Right renal pelvis (tissue), 4 donors: ENCODE data around the gene KCNG1. TPM values are rescaled to one million over a fixed set of nuclear protein-coding genes. Genes with fewer than 3 reads are reported as not detected.
"Not testable (repeated sequence)": the region's sequence is repeated elsewhere in the genome, so short reads cannot be mapped to it uniquely, and the experiment has no call there.

Source experiments
- DNase-seq, 4 donors: peaks; one replicate each; pipeline ENCODE4 v3.0.0-alpha.2; 2013; ENCODE audit warnings: low read depth in 4 of 4, low spot score in 3 of 4, missing footprints in 1 of 4
- polyA plus RNA-seq, 4 donors: library from polyadenylated mRNA; unstranded; fragments of 120-200 nt; gene quantifications; one replicate each; pipeline ENCODE4 v1.2.1, GENCODE V29; 2013; ENCODE audit not compliant: insufficient read length in 4 of 4

KCNG1 gene
- polyA plus RNA-seq, 4 donors: 4.2 to 6.8 (median 4.5) TPM

- DNase-seq: no peak
These were observed 30.0 kb downstream of the KCNG1 start for GRCh38 chr20:50992733-50993457.

GRCh38 chr20:50992336-50992732 lies 30.6 kb downstream of the KCNG1 start:
- DNase-seq: no peak

GRCh38 chr20:50991076-50991475 lies 31.8 kb downstream of the KCNG1 start:
- DNase-seq: no peak

GRCh38 chr20:50987493-50988210 lies 35.3 kb downstream of the KCNG1 start:
- peak; percentile 72 to 85 (median 78) for DNase-seq

- no peak for DNase-seq
These were observed 39.6 kb downstream of the KCNG1 start for GRCh38 chr20:50983321-50983720.

- DNase-seq: no peak
These were observed 40.5 kb downstream of the KCNG1 start for GRCh38 chr20:50982363-50982762.

DNA sequence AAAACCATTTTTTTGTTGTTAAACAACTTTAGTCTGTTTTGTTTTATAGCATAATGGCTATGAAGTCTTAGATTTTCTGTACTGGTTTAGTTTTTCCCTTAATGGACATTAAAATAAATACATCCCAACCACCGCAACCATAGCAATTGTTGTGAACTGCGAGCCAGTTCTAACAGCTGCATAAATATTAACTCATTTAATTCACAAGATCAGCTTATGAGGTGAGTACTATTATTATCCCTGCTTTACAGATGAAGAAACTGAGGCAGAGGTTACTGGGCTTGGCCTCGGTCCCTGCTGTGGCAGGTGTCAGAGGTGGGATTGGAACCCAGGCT lies 41.2 kb downstream of the KCNG1 start:
- DNase-seq: no peak

- DNase-seq: no peak
These were observed 41.8 kb downstream of the KCNG1 start for GRCh38 chr20:50980851-50981713.

- DNase-seq: no peak
These were observed 42.7 kb downstream of the KCNG1 start for GRCh38 chr20:50980071-50980681.

DNA sequence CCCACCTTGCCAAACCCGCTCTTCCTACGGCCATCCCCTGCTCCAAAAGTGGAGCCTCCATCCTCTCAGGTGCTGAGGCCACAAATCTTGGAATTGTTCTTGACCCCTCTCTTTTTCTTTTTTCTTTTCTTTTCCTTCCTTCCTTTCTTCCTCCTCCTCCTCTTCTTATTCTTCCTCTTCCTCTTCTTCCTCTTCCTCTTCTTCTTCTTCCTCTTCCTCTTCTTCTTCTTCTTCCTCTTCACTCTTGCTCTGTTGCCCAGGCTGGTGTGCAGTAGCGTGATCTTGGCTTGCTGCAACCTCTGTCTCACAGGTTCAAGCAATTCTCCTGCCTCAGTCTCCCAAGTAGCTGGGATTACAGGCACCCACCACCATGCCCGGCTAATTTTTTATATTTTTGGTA lies 44.4 kb downstream of the KCNG1 start:
- not testable (repeated sequence) for DNase-seq

- no peak for DNase-seq
These were observed 45.6 kb downstream of the KCNG1 start for GRCh38 chr20:50977066-50978021.

DNA sequence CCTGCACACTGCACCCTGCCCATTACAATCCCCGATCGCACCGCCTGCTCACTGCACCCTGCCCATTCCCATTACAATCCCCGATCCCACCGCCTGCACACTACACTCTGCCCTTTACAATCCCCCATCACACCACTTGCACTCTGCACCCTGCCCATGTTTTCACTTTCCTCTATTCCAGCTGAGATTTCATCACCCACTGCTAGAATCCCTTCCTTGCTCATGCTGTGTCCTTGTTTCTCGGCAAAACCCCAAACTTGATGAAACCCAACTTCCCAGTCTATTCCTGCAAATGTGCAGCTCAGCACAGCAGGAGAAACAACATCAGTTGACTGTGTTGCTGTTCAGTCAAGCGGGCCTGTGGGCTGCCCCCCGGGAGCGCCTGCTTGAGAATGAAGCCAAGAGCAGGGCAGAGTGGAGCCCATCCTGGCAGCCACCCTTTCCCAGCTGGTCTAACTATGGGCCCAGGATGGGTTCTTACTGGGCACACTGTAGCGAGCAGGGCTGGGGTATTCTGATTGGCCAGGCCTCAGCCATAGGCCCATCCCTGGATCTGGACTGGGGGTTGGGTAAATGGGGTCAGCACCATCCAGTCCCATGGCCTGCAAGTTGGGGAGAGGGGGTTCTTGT lies 47.1 kb downstream of the KCNG1 start:
- no peak for DNase-seq

DNA sequence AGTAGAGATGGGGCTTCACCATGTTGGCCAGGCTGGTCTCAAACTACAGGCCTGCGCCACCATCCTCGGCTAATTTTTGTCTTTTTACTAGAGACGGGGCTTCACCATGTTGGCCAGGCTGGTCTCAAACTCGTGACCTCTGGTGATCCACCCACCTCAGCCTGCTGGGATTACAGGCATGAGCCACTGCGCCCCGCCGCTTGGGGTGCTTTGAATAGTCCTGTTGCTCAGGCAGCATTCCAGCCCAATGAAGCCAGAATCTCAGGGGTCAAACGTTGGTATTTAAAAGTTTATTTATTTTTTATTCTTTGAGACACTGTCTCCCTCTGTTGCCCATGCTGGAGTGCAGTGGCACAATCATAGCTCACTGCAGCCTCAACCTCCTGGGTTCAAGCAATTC lies 53.0 kb downstream of the KCNG1 start:
- DNase-seq: no peak

DNA sequence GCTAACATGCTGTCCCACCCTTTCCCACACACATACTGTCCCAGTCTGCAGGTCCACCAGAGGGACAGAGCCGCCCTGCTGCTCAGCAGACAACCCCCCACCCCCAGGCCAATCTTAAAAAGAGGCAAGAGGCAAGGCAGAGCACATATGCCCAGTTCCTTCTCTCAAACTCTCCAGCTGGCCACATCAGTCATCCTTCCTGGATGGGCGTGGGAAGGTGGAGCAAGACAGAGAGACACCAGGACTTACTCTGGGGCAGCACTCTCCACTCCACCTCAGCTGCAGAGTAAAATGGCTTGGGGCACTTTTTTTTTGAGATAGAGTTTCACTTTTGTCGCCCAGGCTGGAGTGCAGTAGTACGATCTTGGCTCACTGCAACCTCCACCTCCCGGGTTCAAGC lies 53.5 kb downstream of the KCNG1 start:
- DNase-seq: no peak

DNA sequence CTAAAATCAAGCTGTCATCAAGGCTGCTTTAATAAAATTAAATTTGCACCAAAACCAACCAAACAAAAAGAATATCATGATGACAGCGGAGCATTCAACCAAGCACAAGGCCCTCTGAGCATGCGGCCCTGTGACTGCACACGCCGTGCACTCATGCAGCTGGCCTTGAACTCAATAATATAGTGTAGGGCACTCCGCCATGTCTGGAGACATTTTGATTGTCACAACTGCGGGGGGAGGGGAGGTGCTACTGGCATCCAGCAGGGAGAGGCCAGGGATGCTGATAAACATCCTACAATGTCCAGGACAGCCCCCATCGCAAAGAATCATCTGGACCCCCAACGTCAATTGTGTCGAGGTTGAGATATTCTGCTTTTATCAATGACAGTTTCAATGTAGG lies 54.6 kb downstream of the KCNG1 start:
- DNase-seq: no peak

DNA sequence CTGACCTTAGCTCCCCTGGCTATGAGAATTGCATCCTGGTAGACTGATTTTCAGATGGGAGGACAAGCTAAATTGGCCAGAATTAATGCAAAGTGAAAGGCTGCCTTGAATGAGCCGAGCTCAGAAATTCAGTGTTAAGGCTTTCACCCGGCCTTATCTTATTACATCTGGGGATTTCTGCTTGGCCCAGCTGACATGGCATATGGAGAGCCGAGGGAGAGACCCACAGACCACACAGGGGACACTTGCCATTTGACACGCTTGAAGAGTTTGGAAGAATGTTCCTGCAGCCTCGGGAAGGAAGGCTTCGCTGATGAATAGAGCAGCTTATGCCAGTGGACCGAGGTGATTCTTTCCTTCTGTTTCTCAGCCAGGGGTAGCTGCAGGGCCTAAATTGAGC lies 55.3 kb downstream of the KCNG1 start:
- peak; percentile 18 to 58 (median 43) for DNase-seq

DNA sequence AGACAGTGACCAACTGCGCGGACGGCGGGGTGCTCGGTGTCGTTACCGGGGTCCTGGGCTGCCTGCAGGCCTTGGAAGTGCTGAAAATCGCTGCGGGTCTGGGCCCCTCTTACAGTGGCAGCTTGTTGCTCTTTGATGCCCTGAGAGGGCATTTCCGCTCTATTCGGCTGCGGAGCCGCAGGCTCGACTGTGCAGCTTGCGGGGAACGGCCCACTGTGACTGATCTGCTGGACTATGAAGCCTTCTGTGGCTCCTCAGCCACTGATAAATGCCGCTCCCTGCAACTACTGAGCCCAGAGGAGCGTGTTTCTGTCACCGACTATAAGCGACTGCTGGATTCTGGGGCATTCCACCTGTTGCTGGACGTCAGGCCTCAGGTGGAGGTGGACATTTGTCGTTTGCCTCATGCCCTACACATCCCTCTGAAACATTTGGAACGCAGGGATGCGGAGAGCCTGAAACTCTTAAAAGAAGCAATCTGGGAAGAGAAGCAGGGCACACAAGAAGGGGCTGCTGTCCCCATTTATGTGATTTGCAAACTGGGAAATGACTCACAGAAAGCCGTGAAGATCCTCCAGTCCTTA lies 63.3 kb downstream of the KCNG1 start:
- DNase-seq: no peak

DNA sequence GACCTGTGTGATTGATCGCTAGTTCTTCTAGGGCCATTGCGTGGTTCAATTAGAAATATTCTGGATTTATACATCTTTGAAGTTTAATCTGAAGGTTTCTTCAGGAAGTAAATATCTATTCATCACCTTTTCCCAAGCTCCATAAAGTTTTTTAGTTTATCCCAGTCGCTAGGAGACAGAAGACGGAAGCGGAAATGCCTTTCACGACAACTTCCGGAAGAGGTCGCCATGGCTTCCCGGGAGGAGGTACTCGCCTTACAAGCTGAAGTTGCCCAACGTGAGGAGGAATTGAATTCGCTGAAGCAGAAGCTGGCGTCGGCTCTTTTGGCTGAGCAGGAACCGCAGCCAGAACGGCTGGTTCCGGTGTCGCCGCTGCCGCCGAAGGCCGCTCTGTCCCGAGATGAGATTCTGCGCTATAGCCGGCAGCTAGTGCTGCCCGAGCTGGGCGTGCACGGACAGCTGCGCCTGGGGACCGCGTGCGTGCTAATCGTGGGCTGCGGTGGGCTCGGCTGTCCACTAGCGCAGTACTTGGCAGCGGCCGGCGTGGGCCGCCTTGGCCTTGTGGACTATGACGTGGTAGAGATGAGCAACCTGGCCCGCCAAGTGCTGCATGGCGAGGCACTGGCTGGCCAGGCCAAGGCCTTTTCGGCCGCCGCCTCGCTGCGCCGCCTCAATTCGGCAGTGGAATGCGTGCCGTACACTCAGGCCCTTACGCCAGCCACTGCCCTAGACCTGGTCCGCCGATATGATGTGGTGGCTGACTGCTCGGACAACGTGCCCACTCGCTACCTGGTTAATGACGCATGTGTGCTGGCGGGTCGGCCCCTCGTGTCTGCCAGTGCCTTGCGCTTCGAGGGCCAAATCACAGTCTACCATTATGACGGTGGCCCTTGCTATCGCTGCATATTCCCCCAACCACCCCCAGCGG lies 64.0 kb downstream of the KCNG1 start, which contains the start of gene MOCS3:
MOCS3 (plus strand) TSS at position 204 of the 928 bp plus-strand sequence; CDS start at position 229, 25 bp downstream.
- peak; percentile 85 to 95 (median 88) for DNase-seq
